GM19372 (cell line): ENCODE measurements around the gene VIPR2.
A peak's percentile ranks its signal among the peaks of the same experiment; 100 is the strongest.

Experiments used
- ATAC-seq: cut with Tn5 transposase; IDR thresholded peaks from one replicate; pipeline ENCODE4 v1.9.1; 2021; ENCODE audit warnings: mild to moderate bottlenecking, low read depth, moderate library complexity; ENCODE audit not compliant: unreplicated experiment

VIPR2 gene

DNA sequence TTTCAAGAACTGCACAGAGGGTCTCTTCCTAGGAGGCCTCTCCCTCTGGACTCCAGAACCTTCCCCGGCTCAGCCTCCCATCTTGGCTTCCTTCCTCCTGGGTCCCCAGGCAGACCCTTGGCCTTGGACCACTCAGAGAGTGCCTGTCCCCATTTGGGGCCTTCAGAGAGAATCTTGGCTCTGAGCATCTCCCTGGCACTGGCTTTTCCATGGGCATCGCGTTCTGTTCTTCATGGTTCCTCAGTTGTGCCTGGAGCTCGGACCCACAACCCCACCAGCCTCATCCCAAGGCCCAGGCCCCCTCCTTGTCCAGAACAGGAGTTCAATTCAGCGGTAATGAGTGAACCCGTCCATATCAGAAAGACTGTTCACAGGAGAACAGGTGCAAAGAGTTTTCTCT is 73.4 kb downstream of the VIPR2 start:
- ATAC-seq: no peak

DNA sequence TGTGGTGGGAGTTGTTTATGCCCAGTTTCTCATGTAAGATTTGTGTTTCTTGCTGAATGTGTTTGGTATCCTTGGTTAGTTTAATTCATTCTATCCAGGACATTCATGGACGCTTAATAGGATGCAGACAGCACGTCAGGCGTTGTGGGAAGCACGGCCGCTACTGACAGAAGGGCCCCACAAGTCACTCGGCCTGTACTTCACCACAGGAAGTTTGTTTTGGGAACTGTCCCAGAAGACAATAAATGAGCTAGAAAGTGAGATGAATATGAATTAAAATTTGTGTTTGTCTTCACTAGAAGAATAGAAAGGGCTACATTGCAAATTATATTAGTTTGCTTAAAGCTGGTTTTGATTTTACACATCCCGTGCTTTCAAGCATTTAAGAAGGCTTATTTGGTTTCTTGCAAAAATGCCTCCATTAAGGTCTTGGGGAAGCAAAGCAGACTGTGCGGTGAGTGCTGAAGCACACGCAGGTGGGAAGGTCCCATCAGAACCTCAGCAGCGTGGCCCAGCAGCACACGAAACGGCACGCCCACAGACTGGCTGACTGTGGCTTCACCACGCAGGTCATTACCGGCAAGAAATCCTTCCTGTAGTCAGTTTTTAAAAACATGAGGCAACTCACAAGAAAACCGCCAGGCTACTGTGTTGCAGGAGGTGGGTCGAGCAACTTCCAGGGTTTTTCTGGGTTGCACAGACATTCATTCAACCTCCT is 74.1 kb downstream of the VIPR2 start:
- ATAC-seq: peak; percentile 71

DNA sequence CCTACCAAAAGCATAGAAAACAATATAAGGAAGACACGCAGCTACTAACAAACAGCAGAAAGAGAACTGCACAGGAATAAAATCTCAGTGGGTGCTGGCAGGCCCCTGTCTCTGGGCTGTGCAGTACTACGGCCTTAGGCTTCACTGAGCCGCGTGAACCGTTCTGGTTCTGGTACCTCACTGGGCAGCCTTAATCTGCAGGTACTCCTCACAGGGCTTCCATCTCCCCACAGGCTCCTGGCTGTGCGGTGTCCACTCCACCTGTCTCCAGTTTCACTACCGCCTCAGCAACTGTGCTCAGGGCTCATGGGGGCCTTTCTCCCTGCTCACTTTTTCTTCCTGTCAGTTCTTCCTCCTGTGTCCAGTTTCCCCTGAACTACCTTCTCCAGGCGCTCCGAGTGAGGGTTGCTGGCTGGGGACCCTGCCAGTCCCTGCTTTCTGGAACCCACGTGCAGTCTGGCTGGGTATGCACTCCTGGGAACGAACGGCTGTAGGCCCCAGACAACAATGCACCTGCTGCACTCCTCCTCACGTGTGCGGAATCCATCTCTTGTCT is 75.7 kb downstream of the VIPR2 start:
- no peak for ATAC-seq

GRCh38 chr7:159068488-159068811 is 76.2 kb downstream of the VIPR2 start:
- no peak for ATAC-seq

GRCh38 chr7:159067576-159068487 is 76.8 kb downstream of the VIPR2 start:
- no peak for ATAC-seq

DNA sequence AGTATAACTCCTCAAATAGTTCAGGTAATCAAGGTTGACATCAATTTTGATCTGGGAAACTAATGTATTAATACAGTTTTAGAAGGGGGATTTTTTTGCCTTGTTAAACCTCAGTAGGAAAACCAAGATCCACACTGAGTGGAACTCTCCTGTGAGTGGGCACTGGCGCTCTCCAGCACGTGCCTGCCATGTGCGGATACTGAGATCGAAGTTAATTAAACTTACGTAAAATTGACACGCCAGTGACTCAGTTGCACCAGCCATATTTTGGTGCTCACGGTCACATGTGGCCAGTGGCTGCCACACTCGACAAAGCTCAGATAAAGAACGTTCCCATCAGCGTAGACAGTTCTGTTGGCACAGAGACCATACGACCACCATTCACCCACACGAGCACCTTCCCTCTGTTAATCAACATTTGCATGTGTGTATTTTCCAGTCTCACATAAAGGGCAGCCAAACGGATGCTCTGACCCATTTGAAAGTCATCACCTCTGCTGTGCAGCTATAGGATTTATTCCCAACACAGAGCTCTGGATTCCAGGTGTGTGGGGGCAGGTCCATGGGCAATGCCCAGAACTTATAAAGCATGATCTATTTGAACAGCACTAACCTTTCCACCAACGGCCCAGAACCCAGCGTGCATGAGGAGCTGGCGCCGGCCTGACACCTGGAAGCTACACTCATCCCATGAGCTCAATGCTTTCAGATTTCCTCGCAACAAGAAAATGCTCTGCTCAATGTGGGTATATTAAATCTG is 77.7 kb downstream of the VIPR2 start:
- ATAC-seq: no peak

DNA sequence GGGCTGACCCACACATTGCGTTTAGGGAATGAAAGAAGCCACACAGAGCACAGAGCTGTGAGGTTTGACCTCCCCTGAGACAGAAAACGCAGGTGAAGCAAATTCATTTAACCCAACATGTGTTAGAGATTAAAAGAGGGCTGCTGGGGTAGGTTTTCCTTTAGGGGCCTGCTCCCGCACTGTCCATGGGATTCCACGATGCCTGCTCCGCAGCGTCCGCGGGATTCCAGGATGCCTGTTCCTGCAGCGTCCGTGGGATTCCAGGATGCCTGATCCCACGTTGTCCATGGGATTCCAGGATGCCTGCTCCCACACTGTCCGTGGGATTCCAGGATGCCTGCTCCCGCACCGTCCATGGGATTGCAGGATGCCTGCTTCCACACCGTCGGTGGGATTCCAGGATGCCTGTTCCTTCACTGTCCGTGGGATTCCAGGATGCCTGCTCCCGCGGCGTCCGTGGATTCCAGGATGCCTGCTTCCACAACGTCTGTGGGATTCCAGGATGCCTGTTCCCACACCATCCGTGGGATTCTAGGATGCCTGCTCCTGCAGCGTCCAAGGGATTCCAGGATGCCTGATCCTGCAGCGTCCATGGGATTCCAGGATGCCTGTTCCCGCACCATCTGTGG is 78.7 kb downstream of the VIPR2 start:
- ATAC-seq: no peak

GRCh38 chr7:159064816-159065510 is 79.7 kb downstream of the VIPR2 start:
- ATAC-seq: no peak

DNA sequence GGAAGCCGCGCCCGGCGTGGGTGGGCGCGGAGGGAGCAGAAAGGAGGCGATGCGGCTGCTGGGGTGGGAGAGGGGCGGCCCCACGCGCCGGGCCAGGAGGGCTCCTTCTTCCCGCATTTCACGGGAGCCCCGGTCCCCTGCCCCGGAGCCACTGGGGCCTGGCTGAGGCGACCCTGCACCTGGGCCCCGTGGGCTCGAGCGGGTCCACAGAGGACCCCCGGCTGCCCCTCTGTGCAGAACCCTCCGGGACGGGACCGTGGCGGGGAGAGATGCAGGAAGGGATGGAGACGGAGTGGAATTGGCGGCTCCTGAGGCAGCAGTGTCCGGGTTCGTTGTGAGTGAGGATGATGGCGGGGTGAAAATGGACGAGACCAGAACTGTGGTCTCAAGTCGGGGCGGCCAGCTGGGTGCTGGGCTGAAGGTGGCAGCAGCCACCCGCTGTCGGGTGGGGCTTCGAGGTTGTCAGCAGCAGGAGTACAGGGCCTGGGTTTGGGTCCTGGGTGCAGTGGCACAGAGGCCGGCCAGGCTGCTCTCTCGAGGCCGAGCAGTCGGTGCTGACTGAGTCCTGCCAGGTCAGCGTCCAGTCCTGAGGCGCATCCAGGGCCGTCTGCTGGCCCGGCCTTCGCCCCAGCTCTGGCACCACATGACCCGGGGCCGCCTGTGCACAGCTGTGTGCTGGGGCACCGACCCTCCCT is 80.4 kb downstream of the VIPR2 start:
- no peak for ATAC-seq

- no peak for ATAC-seq
Measured at GRCh38 chr7:159063046-159063840, 81.4 kb downstream of the VIPR2 start.

GRCh38 chr7:159062569-159062968 is 82.1 kb downstream of the VIPR2 start:
- ATAC-seq: no peak

DNA sequence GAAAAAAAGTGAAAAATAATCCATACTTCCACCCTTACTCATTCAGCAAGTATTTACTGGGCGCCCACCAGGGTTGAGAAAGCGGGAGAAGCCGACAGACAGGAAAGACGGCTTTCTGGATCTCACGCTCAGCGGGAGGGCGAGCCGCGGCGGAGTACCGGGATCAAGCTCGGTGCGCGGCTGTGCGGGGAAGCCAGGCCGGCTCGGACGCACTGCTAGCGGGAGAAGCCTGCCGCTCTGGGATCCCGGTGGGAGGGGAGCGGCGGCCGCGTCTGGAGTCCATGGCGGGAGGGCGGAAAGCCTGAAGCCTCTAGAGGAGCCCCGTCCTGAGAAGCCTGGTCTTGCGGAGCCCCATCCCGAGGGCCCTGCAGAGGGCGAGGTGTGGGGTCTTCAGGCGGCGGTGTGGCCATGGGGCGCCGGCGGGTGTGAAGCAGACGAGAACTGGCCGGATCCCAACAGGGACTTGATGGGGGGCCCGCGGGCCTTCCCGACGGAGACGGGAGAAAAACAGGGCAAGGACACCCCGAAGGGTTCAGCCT is 82.9 kb downstream of the VIPR2 start:
- no peak for ATAC-seq

DNA sequence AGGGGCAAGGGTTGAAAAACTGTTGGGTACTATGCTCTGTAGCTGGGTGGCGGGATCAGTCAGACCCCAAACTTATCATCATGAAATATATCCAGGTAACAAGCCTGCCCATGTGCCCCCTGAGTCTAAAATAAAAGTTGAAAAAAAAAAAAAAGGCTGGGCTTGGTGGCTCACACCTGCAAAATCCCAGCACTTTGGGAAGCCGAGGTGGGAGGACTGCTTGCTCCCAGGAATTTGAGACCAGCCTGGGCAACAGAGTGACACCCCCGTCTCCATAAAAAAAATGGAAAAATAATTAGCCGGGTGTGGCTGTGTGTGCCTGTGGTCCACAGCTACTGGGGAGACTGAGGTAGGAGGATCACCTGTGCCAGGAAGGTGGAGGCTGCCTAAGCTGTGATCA is 83.5 kb downstream of the VIPR2 start:
- no peak for ATAC-seq

DNA sequence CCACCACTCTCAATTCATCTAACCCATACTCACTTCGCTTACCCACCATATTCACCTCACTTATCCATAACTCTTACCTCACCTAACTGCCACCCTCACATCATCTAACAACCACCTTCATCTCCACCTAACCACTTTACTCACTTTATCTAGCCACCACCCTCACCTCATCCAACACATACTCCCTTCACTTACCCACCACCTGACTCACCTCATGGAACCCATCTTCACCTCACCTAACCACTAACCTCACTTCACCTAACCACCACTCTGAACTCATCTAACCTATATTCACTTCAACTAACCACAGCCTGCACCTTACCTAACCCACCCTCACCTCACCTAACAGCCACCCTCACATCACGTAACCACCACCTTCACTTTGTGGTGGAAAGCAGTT is 84.2 kb downstream of the VIPR2 start:
- ATAC-seq: no peak

- no peak for ATAC-seq
Measured at GRCh38 chr7:159059629-159060028, 85.0 kb downstream of the VIPR2 start.

GRCh38 chr7:159057647-159058046 is 87.0 kb downstream of the VIPR2 start:
- ATAC-seq: no peak

DNA sequence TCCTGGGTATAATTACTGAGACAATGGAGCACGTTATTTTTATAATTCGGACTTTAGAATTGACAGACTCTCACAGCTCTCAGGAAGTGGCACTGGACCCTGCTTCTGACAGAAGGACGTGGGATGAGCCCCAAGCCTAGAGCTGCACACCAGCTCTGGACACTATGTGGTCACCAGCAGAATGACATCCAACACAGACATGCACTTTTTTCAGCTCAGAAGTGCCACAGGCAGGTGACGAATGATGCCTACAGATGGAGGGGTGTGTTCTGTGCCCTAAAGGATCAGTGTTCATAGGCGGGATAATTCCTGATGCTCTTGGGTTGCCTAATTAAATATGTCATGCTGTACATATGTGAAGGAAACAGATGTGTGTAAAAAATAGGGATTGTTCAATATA is 87.9 kb downstream of the VIPR2 start:
- ATAC-seq: no peak

DNA sequence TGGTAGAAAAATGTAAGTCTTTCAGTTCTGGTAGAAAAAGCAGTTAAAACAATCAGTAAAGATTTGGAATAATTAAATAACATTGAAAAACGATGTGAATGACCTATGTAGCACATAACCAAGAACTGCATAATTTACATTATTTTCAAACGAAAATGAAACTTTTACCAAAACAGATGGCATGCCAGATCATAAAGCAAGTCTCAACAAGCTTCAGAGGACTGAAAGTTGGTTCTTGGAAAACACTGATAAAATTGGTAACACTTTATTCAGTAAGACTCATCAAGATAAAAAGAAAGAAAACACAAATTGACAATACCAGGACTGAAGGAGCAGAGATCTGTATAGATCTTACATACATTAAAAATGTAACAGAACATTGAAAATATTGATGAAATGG is 92.8 kb downstream of the VIPR2 start:
- peak; percentile 65 for ATAC-seq
